ENCODE data around the gene HMX1. TPM values are rescaled to one million over a fixed set of nuclear protein-coding genes. Genes with fewer than 3 reads are reported as not detected.

HMX1 gene
- total RNA-seq, 1 donor from 2014 or later, result not detected

DNA sequence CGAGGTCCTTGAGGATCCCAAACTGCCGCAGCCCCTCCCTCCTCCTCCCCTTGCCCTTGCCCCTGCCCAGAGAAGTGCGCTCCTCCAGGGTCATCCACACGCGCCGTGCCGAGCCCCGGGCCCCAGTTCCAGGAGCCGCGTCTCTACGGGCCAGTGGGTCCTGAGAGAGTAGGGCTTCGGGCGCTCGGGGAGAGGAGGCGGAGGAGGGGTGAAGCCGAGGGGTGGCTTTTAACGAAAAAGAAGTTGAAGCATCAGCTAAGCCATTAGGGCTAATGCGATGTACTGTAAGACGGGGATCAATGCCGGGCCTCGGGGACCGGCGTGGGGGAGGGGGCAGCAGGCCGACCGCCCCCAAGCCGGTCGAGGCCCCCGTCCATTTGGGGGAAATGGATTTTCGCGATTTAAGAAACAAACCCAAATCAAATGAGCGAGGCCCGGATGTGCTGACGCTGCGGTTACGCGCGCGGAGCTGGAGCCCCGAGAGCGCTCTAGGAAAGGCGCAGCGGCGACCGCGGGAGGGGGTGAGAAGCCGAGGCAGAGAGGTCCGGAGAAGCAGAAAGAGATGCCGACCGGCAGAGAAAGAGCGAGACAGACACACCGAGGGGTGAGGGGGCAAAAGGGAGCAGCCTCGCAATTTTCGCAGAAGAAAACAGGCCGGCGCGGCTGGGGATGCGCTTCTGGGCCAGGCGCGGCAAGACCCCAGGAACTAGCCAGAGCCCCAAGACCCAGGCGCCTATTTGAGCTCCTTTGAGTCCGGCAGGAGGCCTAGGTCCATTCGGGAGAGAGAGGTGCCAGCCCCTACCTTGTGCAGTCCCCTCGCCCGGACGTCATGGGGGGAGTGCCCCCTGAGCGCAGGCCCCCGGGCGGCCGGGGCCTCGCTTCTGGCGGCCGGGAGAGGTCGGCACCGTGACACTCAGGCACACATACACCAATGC, 13.6 kb downstream of the HMX1 start:
- TF ChIP-seq, protein P1, sequence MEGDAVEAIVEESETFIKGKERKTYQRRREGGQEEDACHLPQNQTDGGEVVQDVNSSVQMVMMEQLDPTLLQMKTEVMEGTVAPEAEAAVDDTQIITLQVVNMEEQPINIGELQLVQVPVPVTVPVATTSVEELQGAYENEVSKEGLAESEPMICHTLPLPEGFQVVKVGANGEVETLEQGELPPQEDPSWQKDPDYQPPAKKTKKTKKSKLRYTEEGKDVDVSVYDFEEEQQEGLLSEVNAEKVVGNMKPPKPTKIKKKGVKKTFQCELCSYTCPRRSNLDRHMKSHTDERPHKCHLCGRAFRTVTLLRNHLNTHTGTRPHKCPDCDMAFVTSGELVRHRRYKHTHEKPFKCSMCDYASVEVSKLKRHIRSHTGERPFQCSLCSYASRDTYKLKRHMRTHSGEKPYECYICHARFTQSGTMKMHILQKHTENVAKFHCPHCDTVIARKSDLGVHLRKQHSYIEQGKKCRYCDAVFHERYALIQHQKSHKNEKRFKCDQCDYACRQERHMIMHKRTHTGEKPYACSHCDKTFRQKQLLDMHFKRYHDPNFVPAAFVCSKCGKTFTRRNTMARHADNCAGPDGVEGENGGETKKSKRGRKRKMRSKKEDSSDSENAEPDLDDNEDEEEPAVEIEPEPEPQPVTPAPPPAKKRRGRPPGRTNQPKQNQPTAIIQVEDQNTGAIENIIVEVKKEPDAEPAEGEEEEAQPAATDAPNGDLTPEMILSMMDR (IDR thresholded peaks at IDR 0.05), result no peak
- Mint-ChIP-seq H3K27ac (no peak overlapping the region), H3K4me3 (no peak overlapping the region), H3K36me3 (ENCODE audit: low read depth) (no peaks in the 10 kb centered on the region), H3K9me3 (no peaks in the 10 kb centered on the region), H3K4me1 (peaks cover 7% of the 10 kb centered on the region), H3K27me3 (peaks cover 59% of the 10 kb centered on the region)
- ChIA-PET CTCF (no interaction called here), POLR2A (no interaction called here)
- no peak for ATAC-seq (ENCODE audit: low read depth)
- intact Hi-C loops (cut with micrococcal nuclease), result no loop called here
- no peak for DNase-seq

DNA sequence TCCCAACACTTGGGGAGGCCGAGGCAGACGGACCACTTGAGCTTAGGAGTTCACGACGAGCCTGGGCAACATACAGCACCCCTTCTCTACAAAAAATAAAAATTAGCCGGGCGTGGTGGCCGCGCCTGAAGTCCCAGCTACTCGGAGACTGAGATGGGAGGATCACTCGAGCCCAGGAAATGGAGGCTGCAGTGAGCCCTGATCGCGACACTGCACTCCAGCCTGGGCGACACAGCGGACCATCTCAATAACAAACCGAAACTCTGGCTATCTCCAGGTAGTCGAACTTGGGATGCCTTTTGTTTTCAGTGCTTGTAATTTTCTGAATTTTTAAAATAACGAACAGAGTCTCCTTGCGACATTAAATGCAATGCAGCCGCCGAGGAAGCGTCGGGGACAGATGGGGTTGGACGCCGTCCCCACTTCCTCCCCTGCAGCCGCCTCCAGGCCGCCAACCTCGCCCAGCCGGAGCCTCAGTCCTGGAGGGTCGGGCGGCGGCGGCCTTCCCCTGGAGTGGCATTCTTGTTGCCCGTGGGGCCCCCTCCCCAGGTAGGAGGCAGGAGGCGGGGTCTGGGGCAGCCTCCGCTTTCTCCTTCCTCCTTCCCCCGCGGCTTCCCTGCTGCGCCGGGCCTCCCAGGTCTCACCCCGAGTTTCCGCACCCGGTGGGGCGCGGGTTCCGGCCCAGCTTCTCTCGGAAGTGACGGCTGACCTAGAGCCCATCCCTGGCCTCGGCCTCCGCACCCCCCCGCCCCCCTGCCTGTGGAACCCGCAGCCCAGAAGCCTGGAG, 14.6 kb downstream of the HMX1 start:
- Mint-ChIP-seq H3K27ac (no peak overlapping the region), H3K36me3 (ENCODE audit: low read depth) (no peaks in the 10 kb centered on the region), H3K4me3 (no peak overlapping the region), H3K4me1 (peaks cover 7% of the 10 kb centered on the region), H3K27me3 (peaks cover 54% of the 10 kb centered on the region), H3K9me3 (no peaks in the 10 kb centered on the region)
- CTCF ChIA-PET, result no interaction called here
- DNase-seq (no peak), ATAC-seq (ENCODE audit: low read depth) (no peak)
- POLR2A ChIA-PET, result no interaction called here
- TF ChIP-seq, protein P1 (IDR thresholded peaks at IDR 0.05), result no peak
- intact Hi-C loops (cut with micrococcal nuclease), result no loop called here

DNA sequence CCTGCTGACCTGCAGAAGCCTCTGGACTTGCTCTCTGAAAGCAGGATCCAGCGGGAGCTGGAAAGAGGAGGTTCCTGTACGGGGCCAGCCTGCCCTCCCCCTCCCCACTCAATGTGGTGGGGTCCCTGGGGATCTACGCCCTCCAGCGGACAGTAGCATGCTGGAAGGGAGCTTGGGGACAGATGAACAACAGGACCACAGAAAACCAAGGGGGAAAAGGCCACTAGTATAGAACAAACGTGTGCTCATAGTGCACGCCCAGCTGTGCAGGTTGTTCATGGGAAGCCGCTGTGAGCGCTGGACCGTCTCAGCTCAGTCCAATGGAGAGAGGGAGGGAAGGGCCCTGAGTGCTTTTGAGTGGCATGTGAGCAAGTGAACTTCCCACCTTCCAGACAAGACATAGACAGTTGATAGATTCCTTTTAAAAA, 15.8 kb downstream of the HMX1 start:
- CTCF ChIA-PET, result no interaction called here
- H3K27me3 Mint-ChIP-seq, result peaks cover 53% of the 10 kb centered on the region
- POLR2A ChIA-PET, result no interaction called here
- DNase-seq (no peak), ATAC-seq (ENCODE audit: low read depth) (no peak)
- no peak overlapping the region for H3K27ac Mint-ChIP-seq
- H3K4me3 Mint-ChIP-seq, result no peak overlapping the region
- H3K36me3 Mint-ChIP-seq (ENCODE audit: low read depth), result no peaks in the 10 kb centered on the region
- H3K4me1 Mint-ChIP-seq, result peaks cover 7% of the 10 kb centered on the region
- H3K9me3 Mint-ChIP-seq, result no peaks in the 10 kb centered on the region
- TF ChIP-seq, protein P1 (IDR thresholded peaks at IDR 0.05), result no peak
- intact Hi-C loops (cut with micrococcal nuclease), result no loop called here

DNA sequence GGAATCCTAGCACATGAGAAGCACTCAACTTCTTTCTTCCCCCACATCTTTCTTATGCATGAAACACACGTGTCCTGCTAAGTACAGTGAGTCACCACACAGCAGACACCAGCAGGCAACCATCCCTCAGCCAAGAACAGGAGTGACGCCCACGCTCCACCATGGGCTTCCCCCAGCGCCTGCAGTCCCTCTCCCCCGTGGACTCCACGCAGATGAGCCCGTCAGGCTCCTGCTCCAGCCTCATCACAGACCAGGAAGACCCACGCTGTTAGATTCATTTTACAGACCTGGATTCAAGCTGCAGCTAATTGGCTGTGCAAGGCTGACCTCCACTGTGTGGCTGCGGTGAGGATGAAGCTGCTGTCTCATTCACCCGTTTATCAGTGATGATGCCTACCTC, 16.7 kb downstream of the HMX1 start:
- POLR2A ChIA-PET, result no interaction called here
- no peaks in the 10 kb centered on the region for H3K9me3 Mint-ChIP-seq
- no peak for DNase-seq
- H3K27me3 Mint-ChIP-seq, result peaks cover 49% of the 10 kb centered on the region
- H3K36me3 Mint-ChIP-seq (ENCODE audit: low read depth), result no peaks in the 10 kb centered on the region
- CTCF ChIA-PET, result no interaction called here
- intact Hi-C loops (cut with micrococcal nuclease), result no loop called here
- H3K27ac Mint-ChIP-seq, result no peak overlapping the region
- ATAC-seq (ENCODE audit: low read depth), result no peak
- H3K4me3 Mint-ChIP-seq, result no peak overlapping the region
- peaks cover 7% of the 10 kb centered on the region for H3K4me1 Mint-ChIP-seq
- TF ChIP-seq, protein P1 (IDR thresholded peaks at IDR 0.05), result no peak

DNA sequence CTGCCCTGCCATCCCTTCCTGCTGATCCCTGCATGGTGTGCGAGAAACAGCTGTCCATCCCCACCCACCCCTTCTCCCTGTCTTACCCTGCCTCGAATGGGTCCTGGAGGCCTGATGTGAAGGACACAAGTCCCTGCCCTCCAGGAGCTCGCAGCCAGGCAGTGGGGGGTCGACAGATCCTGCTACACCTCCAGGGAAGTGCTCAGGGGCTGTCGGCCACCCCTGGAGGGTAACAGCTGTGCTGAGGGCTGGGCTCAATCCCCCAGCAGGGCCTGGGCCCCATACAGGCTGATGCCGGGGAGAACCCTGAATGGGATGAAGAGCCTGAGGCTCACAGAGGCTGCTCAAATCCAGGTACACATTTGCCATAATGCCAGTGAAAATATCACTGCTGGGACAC, 17.6 kb downstream of the HMX1 start:
- no peak for ATAC-seq (ENCODE audit: low read depth)
- Mint-ChIP-seq H3K9me3 (no peaks in the 10 kb centered on the region), H3K36me3 (ENCODE audit: low read depth) (no peaks in the 10 kb centered on the region), H3K4me1 (peaks cover 7% of the 10 kb centered on the region), H3K27ac (no peak overlapping the region), H3K27me3 (peaks cover 42% of the 10 kb centered on the region), H3K4me3 (no peak overlapping the region)
- TF ChIP-seq, protein P1 (IDR thresholded peaks at IDR 0.05), result no peak
- ChIA-PET POLR2A (interaction anchor here (0.6 kb wide), 1 partner anchor 901 kb away, joined by 5 read pairs; no protein-coding TSS in a partner anchor), CTCF (no interaction called here)
- DNase-seq, result no peak
- intact Hi-C loops (cut with micrococcal nuclease), result no loop called here

All from activated B cell treated with CpG ODN at 0.5 μM for 24 hours (primary cell).